PC-3 (cell line): ENCODE data around the gene ERP27.
A peak's percentile ranks its signal among the peaks of the same experiment; 100 is the strongest.

Experiments
- EZH2 ChIP-seq: fragments of 300-600 bp; sonication (generic); IDR thresholded peaks from one replicate; pipeline ENCODE4 v1.6.1; 2017; ENCODE audit warnings: antibody characterized with exemption, mild to moderate bottlenecking, low read length; ENCODE audit not compliant: unreplicated experiment
- EZH2phosphoT487 ChIP-seq: fragments of 300-600 bp; sonication (generic); IDR thresholded peaks from 2 replicates; pipeline ENCODE4 v1.6.1; 2018; ENCODE audit warnings: mild to moderate bottlenecking, antibody characterized with exemption, low read length, borderline replicate concordance
- TF ChIP-seq, protein P1 (sequence below): fragments of 300-600 bp; sonication (generic); conservative IDR thresholded peaks from 2 replicates; pipeline ENCODE4 v1.5.1; 2017; ENCODE audit warnings: antibody characterized with exemption, low read depth, mild to moderate bottlenecking, low read length

GRCh38 chr12:14937689-14938088, 648 bp downstream of the ERP27 start:
- TF ChIP-seq, protein P1, sequence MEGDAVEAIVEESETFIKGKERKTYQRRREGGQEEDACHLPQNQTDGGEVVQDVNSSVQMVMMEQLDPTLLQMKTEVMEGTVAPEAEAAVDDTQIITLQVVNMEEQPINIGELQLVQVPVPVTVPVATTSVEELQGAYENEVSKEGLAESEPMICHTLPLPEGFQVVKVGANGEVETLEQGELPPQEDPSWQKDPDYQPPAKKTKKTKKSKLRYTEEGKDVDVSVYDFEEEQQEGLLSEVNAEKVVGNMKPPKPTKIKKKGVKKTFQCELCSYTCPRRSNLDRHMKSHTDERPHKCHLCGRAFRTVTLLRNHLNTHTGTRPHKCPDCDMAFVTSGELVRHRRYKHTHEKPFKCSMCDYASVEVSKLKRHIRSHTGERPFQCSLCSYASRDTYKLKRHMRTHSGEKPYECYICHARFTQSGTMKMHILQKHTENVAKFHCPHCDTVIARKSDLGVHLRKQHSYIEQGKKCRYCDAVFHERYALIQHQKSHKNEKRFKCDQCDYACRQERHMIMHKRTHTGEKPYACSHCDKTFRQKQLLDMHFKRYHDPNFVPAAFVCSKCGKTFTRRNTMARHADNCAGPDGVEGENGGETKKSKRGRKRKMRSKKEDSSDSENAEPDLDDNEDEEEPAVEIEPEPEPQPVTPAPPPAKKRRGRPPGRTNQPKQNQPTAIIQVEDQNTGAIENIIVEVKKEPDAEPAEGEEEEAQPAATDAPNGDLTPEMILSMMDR = peak; percentile 35; the same call in 1 of the 2 replicates
- no peak for TF ChIP-seq EZH2
- TF ChIP-seq EZH2phosphoT487 = no peak
